ENCODE data around the gene LPAR6. TPM values are rescaled to one million over a fixed set of nuclear protein-coding genes. Genes with fewer than 3 reads are reported as not detected.

Gene LPAR6
- total RNA-seq, 1 donor from 2014 or later = 27.2 TPM

- TF ChIP-seq CTCF (IDR thresholded peaks at IDR 0.05; ENCODE audit: unreplicated experiment) = no peak
- Mint-ChIP-seq H3K4me3 (ENCODE audit: low read depth) (no peak overlapping the region), H3K27me3 (no peaks in the 10 kb centered on the region), H3K9me3 (ENCODE audit: low read depth) (peaks cover 19% of the 10 kb centered on the region), H3K27ac (no peak overlapping the region), H3K36me3 (ENCODE audit: insufficient read depth) (peaks cover 29% of the 10 kb centered on the region), H3K4me1 (ENCODE audit: low read depth) (peaks cover 17% of the 10 kb centered on the region)
- no peak for DNase-seq (ENCODE audit: low spot score, unreplicated experiment)
Measured at GRCh38 chr13:48414501-48414900, 1.6 kb upstream of the LPAR6 start.

GRCh38 chr13:48411841-48412531 lies 927 bp downstream of the LPAR6 start:
- no peaks in the 10 kb centered on the region for H3K9me3 Mint-ChIP-seq (ENCODE audit: low read depth)
- peak overlapping the region; percentile 96 for H3K4me3 Mint-ChIP-seq (ENCODE audit: low read depth)
- H3K27me3 Mint-ChIP-seq = no peaks in the 10 kb centered on the region
- TF ChIP-seq CTCF (IDR thresholded peaks at IDR 0.05; ENCODE audit: unreplicated experiment) = no peak
- H3K27ac Mint-ChIP-seq = peak overlapping the region; percentile 99
- H3K4me1 Mint-ChIP-seq (ENCODE audit: low read depth) = peaks cover 24% of the 10 kb centered on the region
- H3K36me3 Mint-ChIP-seq (ENCODE audit: insufficient read depth) = peaks cover 11% of the 10 kb centered on the region
- DNase-seq (ENCODE audit: low spot score, unreplicated experiment) = no peak

- Mint-ChIP-seq H3K4me3 (ENCODE audit: low read depth) (peak overlapping the region; percentile 96), H3K27ac (peak overlapping the region; percentile 99), H3K4me1 (ENCODE audit: low read depth) (peaks cover 27% of the 10 kb centered on the region), H3K36me3 (ENCODE audit: insufficient read depth) (peaks cover 8% of the 10 kb centered on the region), H3K27me3 (no peaks in the 10 kb centered on the region), H3K9me3 (ENCODE audit: low read depth) (no peaks in the 10 kb centered on the region)
- no peak for DNase-seq (ENCODE audit: low spot score, unreplicated experiment)
- TF ChIP-seq CTCF (IDR thresholded peaks at IDR 0.05; ENCODE audit: unreplicated experiment) = no peak
Measured at GRCh38 chr13:48411147-48411794, 1.6 kb downstream of the LPAR6 start.

GRCh38 chr13:48410199-48410598 lies 2.7 kb downstream of the LPAR6 start:
- H3K36me3 Mint-ChIP-seq (ENCODE audit: insufficient read depth) = peaks cover 2% of the 10 kb centered on the region
- H3K9me3 Mint-ChIP-seq (ENCODE audit: low read depth) = no peaks in the 10 kb centered on the region
- no peak for DNase-seq (ENCODE audit: low spot score, unreplicated experiment)
- H3K27me3 Mint-ChIP-seq = no peaks in the 10 kb centered on the region
- peak overlapping the region; percentile 84 for H3K27ac Mint-ChIP-seq
- H3K4me3 Mint-ChIP-seq (ENCODE audit: low read depth) = peak overlapping the region; percentile 79
- H3K4me1 Mint-ChIP-seq (ENCODE audit: low read depth) = peaks cover 37% of the 10 kb centered on the region
- no peak for TF ChIP-seq CTCF (IDR thresholded peaks at IDR 0.05; ENCODE audit: unreplicated experiment)

GRCh38 chr13:48405875-48406274 lies 7.0 kb downstream of the LPAR6 start:
- Mint-ChIP-seq H3K27ac (peak overlapping the region; percentile 78), H3K4me1 (ENCODE audit: low read depth) (peaks cover 32% of the 10 kb centered on the region), H3K27me3 (no peaks in the 10 kb centered on the region), H3K4me3 (ENCODE audit: low read depth) (no peak overlapping the region), H3K9me3 (ENCODE audit: low read depth) (no peaks in the 10 kb centered on the region), H3K36me3 (ENCODE audit: insufficient read depth) (peaks cover 2% of the 10 kb centered on the region)
- DNase-seq (ENCODE audit: low spot score, unreplicated experiment) = no peak
- no peak for TF ChIP-seq CTCF (IDR thresholded peaks at IDR 0.05; ENCODE audit: unreplicated experiment)

Measured in progenitor cell of endocrine pancreas (in vitro differentiated cells).